Esophagus (tissue), 2 donors: Measurements from ENCODE around the gene SPATA13. TPM values are rescaled to one million over a fixed set of nuclear protein-coding genes. Genes with fewer than 3 reads are reported as not detected.

Experiments used
- H3K27ac ChIP-seq, 2 donors: one replicate each; pipeline ENCODE4 v1.5.1; 2013; ENCODE audit warnings: low read depth in 2 of 2, mild to moderate bottlenecking in 2 of 2, inconsistent platforms in 1 of 2, low read length in 1 of 2, moderate library complexity in 1 of 2
- H3K27me3 ChIP-seq, 2 donors: one replicate each; pipeline ENCODE4 v1.6.1; 2013; ENCODE audit warnings: low read length in 2 of 2, control low read depth in 1 of 2, mild to moderate bottlenecking in 1 of 2; ENCODE audit not compliant: insufficient read depth in 2 of 2, control insufficient read depth in 1 of 2
- H3K36me3 ChIP-seq, 2 donors: one replicate each; pipeline ENCODE4 v1.6.1; 2013; ENCODE audit warnings: low read length in 1 of 2; ENCODE audit not compliant: control insufficient read depth in 2 of 2, insufficient read depth in 2 of 2
- H3K4me1 ChIP-seq, 2 donors: one replicate each; pipeline ENCODE4 v1.6.1; 2013; ENCODE audit warnings: low read length in 1 of 2; ENCODE audit not compliant: control insufficient read depth in 2 of 2, insufficient read depth in 2 of 2
- H3K4me3 ChIP-seq, 2 donors: one replicate each; pipeline ENCODE4 v1.5.1; 2013; ENCODE audit warnings: low read length in 2 of 2, mild to moderate bottlenecking in 2 of 2, low read depth in 1 of 2, moderate library complexity in 1 of 2
- H3K9me3 ChIP-seq, 2 donors: one replicate each; pipeline ENCODE4 v1.6.1; 2013; ENCODE audit warnings: mild to moderate bottlenecking in 2 of 2, low read depth in 1 of 2, low read length in 1 of 2, moderate library complexity in 1 of 2; ENCODE audit not compliant: control insufficient read depth in 2 of 2, insufficient read depth in 1 of 2
- WGBS, 2 donors: extraction: QIAGEN DNeasy Blood & Tissue Kit; methylation state at CpG; one replicate each; pipeline ENCODE4 v1.1.7; 2013; 5-methylcytosine and 5-hydroxymethylcytosine counted together
- polyA plus RNA-seq, 2 donors: library from polyadenylated mRNA; stranded (reverse); fragments of 200-250 nt; gene quantifications; one replicate each; pipeline ENCODE4 v1.2.3, GENCODE V29; 2013
- donor health status: healthy with polysubstance abuse.
- donor health status: Bipolar disorder and iron deficiency.

SPATA13 gene
- polyA plus RNA-seq, 2 donors = 1.8 to 3.8 TPM

DNA sequence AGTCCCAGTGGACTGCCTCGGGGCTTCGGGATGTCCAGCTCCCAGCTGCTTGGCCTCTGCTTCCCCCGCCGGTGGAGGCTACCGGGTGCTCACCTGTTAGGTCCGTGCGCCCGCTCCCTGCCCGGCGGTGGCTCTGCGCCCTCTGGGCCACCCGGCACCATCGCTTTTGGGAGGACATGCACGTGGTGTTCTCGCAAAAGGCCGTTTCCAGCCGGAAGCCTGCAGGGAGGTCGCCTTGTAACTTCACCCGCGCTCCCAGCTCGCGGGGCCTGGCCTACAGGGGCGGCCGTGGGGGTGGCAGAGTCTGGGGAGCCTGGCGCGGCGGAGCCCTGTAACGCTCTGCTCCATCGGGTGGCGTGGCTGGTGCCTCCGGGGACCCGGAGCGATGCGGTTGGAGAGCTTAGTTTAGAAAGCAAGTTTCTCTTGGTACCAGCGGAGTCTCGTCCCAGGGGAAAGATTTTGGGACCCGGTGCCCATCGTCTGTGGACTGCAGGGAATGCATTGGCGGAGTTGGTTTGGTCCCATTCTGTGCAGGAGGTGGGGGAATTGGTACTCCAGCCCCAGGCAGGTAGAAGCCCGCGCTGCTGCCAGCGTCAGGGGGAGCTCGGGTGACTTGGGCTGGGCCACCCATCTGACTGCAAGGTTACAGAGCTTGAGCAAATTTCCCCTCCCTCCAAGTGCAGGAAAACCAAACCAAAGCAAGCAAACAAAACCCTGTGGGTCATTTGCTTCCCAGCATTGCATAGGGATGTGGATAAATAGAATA lies 673 bp downstream of the SPATA13 start:
- Histone ChIP-seq H3K4me3 (peak overlapping the region; percentile 58 to 72), H3K27ac (peak overlapping the region; percentile 39 to 56), H3K9me3 (no peaks in the 10 kb centered on the region), H3K4me1 (peaks cover 2 to 5% of the 10 kb centered on the region in 2 donors), H3K36me3 (peaks cover 0 to 4% of the 10 kb centered on the region in 2 donors), H3K27me3 (no peaks in the 10 kb centered on the region)
- WGBS, 2 donors = 0 to 1% methylated on average over 39 to 43 of the region's 43 CpGs

DNA sequence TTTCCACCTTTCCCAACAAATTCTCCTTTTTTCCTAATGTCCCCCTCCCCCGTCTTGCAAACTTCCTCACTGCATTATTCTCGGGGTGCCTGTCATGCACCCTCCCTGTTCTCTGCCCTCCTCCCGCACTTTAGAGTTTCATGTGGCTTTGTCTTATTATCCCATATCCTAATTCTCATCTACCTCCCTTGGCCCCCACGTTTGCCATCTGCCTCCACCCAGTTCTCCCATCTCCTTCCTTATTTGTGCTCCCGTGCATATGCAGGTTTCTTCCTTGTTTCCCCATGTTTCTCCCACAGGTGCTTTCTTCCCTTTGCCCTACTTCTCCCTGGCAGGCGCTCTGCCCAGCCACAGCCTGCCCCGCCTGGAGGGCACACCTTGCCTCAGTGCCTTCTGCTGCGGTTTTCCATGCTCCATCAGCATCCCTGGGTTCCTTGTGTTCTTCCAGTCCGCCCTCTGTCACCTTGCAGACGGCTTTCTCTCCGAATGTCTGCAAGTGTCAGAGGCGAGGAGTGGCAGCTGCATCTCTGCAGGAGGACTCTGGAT lies 1.5 kb downstream of the SPATA13 start:
- Histone ChIP-seq H3K4me1 (peaks cover 2 to 5% of the 10 kb centered on the region in 2 donors), H3K9me3 (no peaks in the 10 kb centered on the region), H3K27ac (no peak overlapping the region), H3K36me3 (peaks cover 0 to 6% of the 10 kb centered on the region in 2 donors), H3K4me3 (peak overlapping the region in 1 of 2 donors; percentile 58), H3K27me3 (no peaks in the 10 kb centered on the region)
- WGBS, 2 donors = 42 to 44% methylated on average over 12 of the region's 12 CpGs

DNA sequence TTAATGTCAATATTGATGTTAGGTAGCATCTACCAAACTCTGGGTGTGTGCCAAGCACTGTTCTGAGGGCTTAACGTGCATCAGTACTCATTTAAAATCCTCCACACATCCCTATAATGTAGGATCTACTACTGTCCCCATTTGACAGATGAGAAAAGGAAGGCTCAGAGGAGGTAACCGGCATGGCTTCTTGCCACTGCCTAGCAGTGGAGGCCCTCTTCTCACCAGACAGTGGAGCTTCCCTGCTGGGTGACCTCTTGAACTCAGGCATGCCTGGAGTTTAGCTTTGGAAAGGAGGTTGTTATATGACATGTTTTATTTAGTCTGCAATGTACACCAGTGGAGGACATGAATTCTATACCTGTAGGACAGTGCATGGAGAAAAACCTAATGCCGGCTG lies 2.1 kb downstream of the SPATA13 start:
- H3K36me3 ChIP-seq = peaks cover 0 to 6% of the 10 kb centered on the region in 2 donors
- H3K27ac ChIP-seq = no peak overlapping the region
- H3K4me1 ChIP-seq = peaks cover 2 to 5% of the 10 kb centered on the region in 2 donors
- H3K9me3 ChIP-seq = no peaks in the 10 kb centered on the region
- H3K4me3 ChIP-seq = no peak overlapping the region
- 56 to 74% methylated on average over 3 of the region's 3 CpGs for WGBS, 2 donors
- no peaks in the 10 kb centered on the region for H3K27me3 ChIP-seq

DNA sequence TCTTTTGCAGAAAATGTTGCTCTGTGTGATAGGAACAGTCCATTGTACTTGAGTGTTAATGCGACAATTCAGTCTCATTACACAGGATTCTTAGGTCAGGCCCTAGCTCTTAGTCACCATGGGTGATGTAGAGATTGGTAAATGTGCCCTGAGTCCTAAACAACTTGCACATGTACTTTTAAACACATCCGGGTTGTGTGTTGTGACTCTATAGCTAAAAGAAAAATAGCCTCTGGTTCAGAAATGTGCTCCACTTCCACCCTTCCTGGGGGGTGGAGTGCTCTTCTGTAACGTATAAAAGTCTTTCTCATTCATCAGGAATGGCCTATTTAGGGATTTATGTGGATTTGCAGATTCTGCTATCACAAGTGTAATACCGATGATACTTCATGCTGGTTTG lies 5.2 kb downstream of the SPATA13 start:
- 67 to 72% methylated on average over 4 of the region's 4 CpGs for WGBS, 2 donors
- no peak overlapping the region for H3K27ac ChIP-seq
- no peak overlapping the region for H3K4me3 ChIP-seq
- H3K9me3 ChIP-seq = no peaks in the 10 kb centered on the region
- no peaks in the 10 kb centered on the region for H3K27me3 ChIP-seq
- peaks cover 0 to 6% of the 10 kb centered on the region in 2 donors for H3K36me3 ChIP-seq
- H3K4me1 ChIP-seq = peaks cover 2 to 5% of the 10 kb centered on the region in 2 donors

DNA sequence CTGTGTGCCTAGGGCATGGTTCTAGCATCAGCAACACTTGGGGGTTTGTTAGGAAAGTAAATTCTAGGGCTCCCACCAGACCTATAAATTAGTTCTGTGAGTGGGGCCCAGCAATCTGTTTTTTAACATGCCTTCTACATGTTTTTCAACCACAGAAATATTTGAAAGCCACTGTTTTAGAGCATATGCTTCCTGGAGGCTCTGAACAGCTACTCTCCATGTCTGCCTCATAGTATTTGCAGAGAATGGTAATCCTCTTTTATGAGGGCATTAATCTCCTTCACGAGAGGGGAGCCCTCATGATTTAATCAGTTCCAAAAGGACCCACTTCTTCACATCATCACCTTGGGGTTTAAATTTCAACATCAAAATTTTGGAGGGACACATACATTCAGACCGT lies 6.0 kb downstream of the SPATA13 start:
- Histone ChIP-seq H3K27me3 (no peaks in the 10 kb centered on the region), H3K4me1 (peaks cover 1 to 2% of the 10 kb centered on the region in 2 donors), H3K4me3 (no peak overlapping the region), H3K27ac (no peak overlapping the region), H3K36me3 (peaks cover 0 to 6% of the 10 kb centered on the region in 2 donors), H3K9me3 (no peaks in the 10 kb centered on the region)
- WGBS, 2 donors = 90 to 93% methylated on average over 2 of the region's 2 CpGs

DNA sequence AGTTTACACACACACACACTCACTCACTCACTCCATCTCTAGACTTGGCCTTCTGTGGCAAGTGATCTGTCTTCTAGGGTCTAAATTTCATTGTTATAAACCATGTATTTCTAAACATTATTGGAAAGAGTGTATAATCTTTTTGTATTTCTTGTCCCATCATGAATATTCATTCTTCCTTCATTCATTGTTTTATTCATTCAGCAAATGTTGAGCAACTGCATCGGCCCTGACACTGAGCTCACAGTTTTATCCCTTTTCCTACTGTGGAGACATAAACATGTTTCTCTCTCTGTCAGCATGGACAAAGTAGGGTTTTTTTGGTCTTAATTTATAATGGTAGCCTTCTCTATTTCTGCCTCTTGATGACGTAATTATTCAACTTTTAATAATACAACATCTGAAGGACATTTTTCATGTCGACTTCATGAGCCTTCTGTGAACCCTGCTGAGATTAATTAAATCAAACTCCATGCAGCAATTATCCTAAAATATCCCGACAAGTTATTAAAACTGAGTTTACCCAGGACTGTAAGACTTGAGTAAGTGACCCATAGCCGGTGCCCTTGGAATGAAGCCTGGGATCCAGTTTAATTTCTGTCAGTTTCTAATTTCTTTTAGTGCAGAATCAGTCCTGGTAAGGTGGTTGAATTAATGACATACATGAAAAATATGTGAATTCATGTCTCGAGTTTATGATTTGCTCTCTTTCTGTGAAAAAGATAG lies 7.3 kb downstream of the SPATA13 start:
- 58 to 65% methylated on average over 6 of the region's 6 CpGs for WGBS, 2 donors
- H3K4me3 ChIP-seq = no peak overlapping the region
- no peaks in the 10 kb centered on the region for H3K9me3 ChIP-seq
- no peaks in the 10 kb centered on the region for H3K27me3 ChIP-seq
- H3K36me3 ChIP-seq = peaks cover 0 to 6% of the 10 kb centered on the region in 2 donors
- H3K27ac ChIP-seq = peak overlapping the region in 1 of 2 donors; percentile 2
- H3K4me1 ChIP-seq = no peaks in the 10 kb centered on the region

DNA sequence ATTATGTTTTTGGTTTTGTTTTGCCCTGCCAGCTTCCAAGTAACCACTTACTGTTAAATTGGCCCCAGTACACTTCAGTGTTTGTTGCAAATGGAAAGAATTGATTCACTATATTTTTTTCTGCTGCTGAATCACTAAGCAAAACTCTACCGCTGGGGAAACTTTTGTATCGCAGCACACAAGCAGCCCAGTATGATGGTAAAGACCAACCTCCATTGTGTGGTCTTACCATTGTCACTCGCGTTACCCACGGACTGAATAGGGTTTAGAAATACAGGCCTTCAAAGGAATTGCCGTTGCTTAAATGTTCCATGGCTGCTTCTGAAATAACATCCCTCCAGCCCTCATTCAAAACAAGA lies 7.9 kb downstream of the SPATA13 start:
- Histone ChIP-seq H3K4me1 (no peaks in the 10 kb centered on the region), H3K27ac (peak overlapping the region in 1 of 2 donors; percentile 2), H3K4me3 (no peak overlapping the region), H3K27me3 (no peaks in the 10 kb centered on the region), H3K36me3 (peaks cover 0 to 6% of the 10 kb centered on the region in 2 donors), H3K9me3 (no peaks in the 10 kb centered on the region)
- WGBS, 2 donors = 59 to 65% methylated on average over 6 of the region's 6 CpGs

DNA sequence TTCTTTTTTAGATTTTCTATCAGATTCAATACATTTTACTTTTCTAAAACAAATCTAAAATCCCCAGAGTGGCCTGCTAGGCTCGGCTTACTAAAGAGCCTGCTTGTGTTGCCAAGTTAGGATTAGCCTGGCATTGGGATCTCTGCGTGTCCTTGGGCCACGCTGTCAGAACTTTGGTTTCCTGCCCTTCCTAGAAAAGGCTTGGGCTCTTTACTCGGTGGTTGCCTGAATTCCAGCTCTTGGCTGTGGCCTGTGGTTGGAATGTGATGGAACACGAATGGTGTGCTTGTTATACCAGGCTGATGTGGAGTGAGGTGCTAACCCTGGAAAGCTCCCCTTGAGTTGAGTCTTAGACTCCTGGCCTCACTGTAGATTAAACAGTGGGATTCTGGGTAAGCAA lies 8.5 kb downstream of the SPATA13 start:
- H3K9me3 ChIP-seq = no peaks in the 10 kb centered on the region
- H3K4me1 ChIP-seq = no peaks in the 10 kb centered on the region
- no peaks in the 10 kb centered on the region for H3K27me3 ChIP-seq
- no peak overlapping the region for H3K4me3 ChIP-seq
- H3K36me3 ChIP-seq = peaks cover 0 to 6% of the 10 kb centered on the region in 2 donors
- WGBS, 2 donors = 31 to 47% methylated on average over 5 of the region's 5 CpGs
- no peak overlapping the region for H3K27ac ChIP-seq

DNA sequence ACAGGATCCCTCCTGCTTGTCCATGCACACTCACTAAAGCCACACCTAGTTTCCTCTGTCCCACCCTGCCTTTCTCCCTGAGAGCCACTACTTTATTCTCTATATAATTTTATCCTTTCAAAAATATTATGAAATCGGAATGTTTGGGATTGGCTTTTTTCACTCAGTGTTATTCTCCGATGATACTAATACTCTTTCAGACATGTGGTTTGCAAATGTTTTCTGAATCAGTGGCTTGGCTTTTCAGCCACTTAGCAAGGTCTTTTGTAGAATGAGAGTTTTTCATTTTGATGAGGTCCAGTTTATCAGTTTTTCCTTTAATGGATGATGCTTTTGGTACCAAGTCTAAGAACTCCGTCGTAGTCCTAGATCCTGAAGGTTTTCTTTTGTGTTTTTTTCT lies 11.6 kb downstream of the SPATA13 start:
- Histone ChIP-seq H3K36me3 (no peaks in the 10 kb centered on the region), H3K9me3 (no peaks in the 10 kb centered on the region), H3K4me3 (no peak overlapping the region), H3K27me3 (no peaks in the 10 kb centered on the region), H3K27ac (no peak overlapping the region), H3K4me1 (no peaks in the 10 kb centered on the region)
- 93% methylated on average over 4 of the region's 4 CpGs for WGBS, 2 donors
